K562 (cell line): ENCODE results near the gene LRRC47. TPM values are rescaled to one million over a fixed set of nuclear protein-coding genes. Genes with fewer than 3 reads are reported as not detected.

ENCODE experiments used
- ATAC-seq: fragments of 200-7000 bp; cut with Tn5 transposase; 3 replicates; pipeline ENCODE4 v1.9.1; 2020; ENCODE audit warnings: moderate library complexity
- BruUV-seq: library from RNA; stranded (reverse); fragments of 400-500 nt; replicated peaks from 2 replicates; lab custom pipeline; 2021; lab: Mats Ljungman, UMichigan
- CTCF ChIA-PET: fragments of 300-600 bp; formaldehyde crosslinking; extraction: SDS; loops from one replicate; lab custom pipeline; 2021; ENCODE audit warnings: low intra/inter-chr PET ratio; lab: Yijun Ruan, JAX
- POLR2A ChIA-PET: fragments of 300-600, 350-650 bp; sonication (Branson Sonifier 250); formaldehyde crosslinking; extraction: SDS; loops from one replicate; lab custom pipeline; 2021; ENCODE audit warnings: antibody characterized with exemption, inconsistent platforms; lab: Yijun Ruan, JAX
- DNase-seq, 4 experiments: peaks; one replicate each; pipeline versions ENCODE4 v3.0.0 to v3.0.0-alpha.2; 2011 to 2018; ENCODE audit warnings: low spot score in 3 of 4, mixed read lengths in 3 of 4; ENCODE audit errors: extremely low read depth in 1 of 4
- FAIRE-seq: peaks from 2 replicates; lab custom pipeline; 2011; peaks lifted over from hg19 to GRCh38; lab: Jason Lieb, UNC
- H2AFZ ChIP-seq: 2 replicates; pipeline ENCODE4 v1.6.0; 2011; ENCODE audit warnings: low read depth, low read length, control low read depth, inconsistent platforms
- H3K27ac ChIP-seq: fragments of 200-600 bp; 3 replicates; pipeline ENCODE4 v1.8.0; 2011; ENCODE audit warnings: low read depth, mild to moderate bottlenecking, control low read depth, inconsistent platforms, low read length, moderate library complexity, mixed read lengths; ENCODE audit errors: extremely low read depth
- H3K27me3 ChIP-seq, 2 experiments: fragments of 300-600 bp in 1 of 2; 2 replicates in 1 of 2; 3 replicates in 1 of 2; pipeline versions ENCODE4 v1.6.0 to v1.8.0; 2011; ENCODE audit warnings: inconsistent platforms in 2 of 2, low read length in 2 of 2, mild to moderate bottlenecking in 1 of 2, mixed read lengths in 1 of 2, moderate library complexity in 1 of 2; ENCODE audit not compliant: control insufficient read depth in 2 of 2, insufficient read depth in 2 of 2
- H3K36me3 ChIP-seq: fragments of 300-600 bp; 3 replicates; pipeline ENCODE4 v1.8.0; 2011; ENCODE audit warnings: mild to moderate bottlenecking, low read length, inconsistent platforms; ENCODE audit not compliant: control insufficient read depth, insufficient read depth
- H3K4me1 ChIP-seq, 2 experiments: fragments of 200-600 bp in 1 of 2; replicated peaks in 1 of 2; 2 replicates in 1 of 2; 3 replicates in 1 of 2; pipeline versions ENCODE4 v1.5.1 to v1.8.0; 2011; ENCODE audit warnings: inconsistent platforms in 2 of 2, low read length in 2 of 2, mild to moderate bottlenecking in 1 of 2, mixed read lengths in 1 of 2, moderate library complexity in 1 of 2; ENCODE audit not compliant: control insufficient read depth in 2 of 2, insufficient read depth in 2 of 2
- H3K4me2 ChIP-seq: 2 replicates; pipeline ENCODE4 v1.6.1; 2011; ENCODE audit warnings: low read length, control low read depth, inconsistent platforms, mixed read lengths; ENCODE audit not compliant: insufficient read depth
- H3K4me3 ChIP-seq: fragments of 200-600 bp; sonication (generic), shearing (Covaris generic); 2 replicates; pipeline ENCODE4 v1.5.1; 2016; ENCODE audit warnings: control low read depth, inconsistent platforms
- H3K79me2 ChIP-seq: fragments of 200-600 bp; 3 replicates; pipeline ENCODE4 v1.8.0; 2011; ENCODE audit warnings: low read length, inconsistent platforms; ENCODE audit not compliant: control insufficient read depth, insufficient read depth
- H3K9ac ChIP-seq, 2 experiments: 2 replicates each; pipeline versions ENCODE4 v1.6.0 to v1.6.1; 2011; ENCODE audit warnings: low read depth in 2 of 2, low read length in 2 of 2, control low read depth in 1 of 2, inconsistent platforms in 1 of 2, mild to moderate bottlenecking in 1 of 2, mixed read lengths in 1 of 2; ENCODE audit not compliant: insufficient read depth in 1 of 2
- H3K9me1 ChIP-seq: one replicate; pipeline ENCODE4 v1.6.0; 2011; ENCODE audit warnings: inconsistent platforms, mild to moderate bottlenecking, low read length, moderate library complexity; ENCODE audit not compliant: control insufficient read depth, insufficient read depth
- H3K9me3 ChIP-seq: replicated peaks from 2 replicates; pipeline ENCODE4 v1.5.1; 2011; ENCODE audit warnings: low read depth, low read length, inconsistent platforms; ENCODE audit not compliant: control insufficient read depth, insufficient read depth
- H4K20me1 ChIP-seq: replicated peaks from 2 replicates; pipeline ENCODE4 v1.6.1; 2011; ENCODE audit warnings: low read length, inconsistent platforms, mixed read lengths; ENCODE audit not compliant: control insufficient read depth, insufficient read depth
- MAZ ChIP-seq, 2 experiments: fragments of 450-650 bp in 1 of 2; sonication (generic) in 1 of 2; formaldehyde crosslinking; IDR thresholded peaks in 1 of 2; conservative IDR thresholded peaks in 1 of 2; 2 replicates each; pipeline versions ENCODE4 v1.4.0 to v1.5.0; 2020; ENCODE audit warnings: mild to moderate bottlenecking in 1 of 2, missing genetic modification reagents in 1 of 2
- POLR2A ChIP-seq: fragments of 450-650 bp; conservative IDR thresholded peaks from 2 replicates; pipeline ENCODE4 v1.6.1; 2016
- SMARCA5 ChIP-seq: fragments of 450-650 bp; IDR thresholded peaks from 2 replicates; pipeline ENCODE4 v1.6.1; 2016
- ZBTB8A ChIP-seq: fragments of 450-650 bp; IDR thresholded peaks from 2 replicates; pipeline ENCODE4 v1.6.1; 2018; ENCODE audit warnings: mild to moderate bottlenecking, moderate library complexity; ENCODE audit not compliant: partially characterized antibody
- ZNF699 ChIP-seq: fragments of 250-450 bp; sonication (Bioruptor Pico); IDR thresholded peaks from 2 replicates; pipeline ENCODE4 v1.8.0; 2021; ENCODE audit warnings: mild to moderate bottlenecking, moderate library complexity; ENCODE audit not compliant: insufficient replicate concordance
- ZNF79 ChIP-seq: fragments of 250-450 bp; sonication (Bioruptor Pico); IDR thresholded peaks from 2 replicates; pipeline ENCODE4 v1.4.0; 2020; ENCODE audit warnings: low read depth, mild to moderate bottlenecking, moderate library complexity
- WGBS: fragments of 100-300 bp; shearing (Covaris generic); methylation state at CpG from one replicate; pipeline ENCODE4 v1.1.6; 2016; ENCODE audit warnings: low coverage, mixed read lengths; ENCODE audit not compliant: insufficient coverage; ENCODE audit errors: missing lambda C conversion rate; 5-methylcytosine and 5-hydroxymethylcytosine counted together
- in situ Hi-C: fragments of 300-500 bp; cut with MboI; formaldehyde crosslinking; loops from 4 replicates; pipeline ENCODE4 v1.15.0; 2018; ENCODE audit warnings: inconsistent platforms, mixed read lengths
- intact Hi-C: fragments of 100-400 bp; cut with micrococcal nuclease; formaldehyde crosslinking; loops from 2 replicates; pipeline ENCODE4 v1.14.2; 2022
- polyA plus RNA-seq, 8 experiments: library from polyadenylated mRNA; depleted of rRNA in 4 of 8; stranded (reverse) in 5 of 8; unstranded in 3 of 8; fragments of >200 nt; fragmentation: Nextera tagmentation in 2 of 8; fragmentation: Illumina TruSeq in 1 of 8; extraction: Ambion mirVana in 2 of 8; extraction: Trizol in 1 of 8; gene quantifications; 2 replicates each; pipeline versions ENCODE4 v1.2.1 to v1.2.3, GENCODE V29; 2011 to 2014; ENCODE audit warnings: inconsistent platforms in 1 of 8, missing spikeins in 1 of 8
- total RNA-seq, 7 experiments: library from RNA; depleted of rRNA in 6 of 7; stranded (reverse); fragments of >200 nt in 6 of 7; fragmentation: Illumina TruSeq in 2 of 7; extraction: Trizol in 2 of 7; gene quantifications; 2 replicates each; pipeline versions ENCODE4 v1.2.1 to v1.2.3, GENCODE V29; 2011 to 2021; ENCODE audit warnings: low replicate concordance in 1 of 7

Gene LRRC47
- total and polyA plus RNA-seq, 9 of the 15 experiments (the other 6 are each of a cell fraction or from before 2014, with no cell fraction given) = 4.6 to 68.0 (median 35.9) TPM

DNA sequence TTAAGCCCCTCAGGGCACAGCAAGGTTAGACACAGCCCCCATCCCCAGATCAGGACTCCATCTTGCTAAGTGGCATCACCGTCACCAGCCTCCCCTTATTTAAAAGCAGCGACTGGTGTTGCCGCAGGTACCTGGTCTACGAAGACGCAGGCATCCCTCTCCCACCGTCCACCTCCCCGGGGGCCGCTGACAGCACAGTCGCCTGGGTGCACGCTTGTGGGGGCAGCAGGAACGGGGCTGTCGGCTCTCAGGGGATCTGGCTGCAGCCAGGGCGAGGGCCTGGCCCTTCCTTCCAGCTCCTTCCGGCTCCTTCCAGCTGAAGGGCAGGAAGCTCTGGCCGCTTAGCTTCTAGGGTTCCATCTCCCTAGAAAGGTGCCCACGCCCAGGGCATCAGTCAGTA is 61.7 kb downstream of the LRRC47 start:
- Histone ChIP-seq H3K9ac (no peak overlapping the region), H3K79me2 (no peaks in the 10 kb centered on the region), H3K4me1 (peaks cover 0 to 52% of the 10 kb centered on the region in 2 experiments; a peak in 2 of 5 replicates), H3K9me3 (no peaks in the 10 kb centered on the region), H2AFZ (no peak overlapping the region), H3K9me1 (peaks cover 5% of the 10 kb centered on the region), H3K27me3 (peaks cover 3 to 14% of the 10 kb centered on the region in 2 experiments; a peak in 2 of 5 replicates), H3K4me3 (no peak overlapping the region), H3K27ac (no peak overlapping the region), H3K4me2 (no peak overlapping the region), H4K20me1 (no peaks in the 10 kb centered on the region; the same call in 1 of the 2 replicates), H3K36me3 (peaks cover 41% of the 10 kb centered on the region; the same call in 2 of the 3 replicates)
- ATAC-seq (no peak), FAIRE-seq (no peak), DNase-seq (no peak)
- TF ChIP-seq MAZ (CRISPR knock-in tag; conservative IDR thresholded peaks at IDR 0.05 in 1 of 2, IDR thresholded peaks at IDR 0.05 in 1 of 2) (no peak), SMARCA5 (no peak), ZNF699 (CRISPR knock-in tag) (no peak), POLR2A (0 out of 2 replicates have a peak, but pooled peaks have one; percentile 8), ZNF79 (CRISPR knock-in tag) (no peak), ZBTB8A (no peak)
- in situ Hi-C loops (no loop called here), intact Hi-C loops (no loop called here)
- ChIA-PET CTCF (no interaction called here), POLR2A (interaction anchor here (0.6 to 1.6 kb wide), 6 partner anchors 8 to 58 kb away, joined by 3 read pairs; no protein-coding TSS in a partner anchor)
- WGBS = 85% methylated on average over 15 of the region's 16 CpGs
- no TSS peak for BruUV-seq
